NCI-H345 treated with DMSO at 0.1 percent for 48 hours (cell line): Measurements from ENCODE around the gene RNF43.
A peak's percentile ranks its signal among the peaks of the same experiment; 100 is the strongest.

ENCODE experiments used
- DNase-seq: peaks from one replicate; lab custom pipeline; 2025; ENCODE audit not compliant: unreplicated experiment; lab: John Stamatoyannopoulos, UW

RNF43 gene

GRCh38 chr17:58417300-58418092 lies at the start of gene RNF43:
Gene RNF43 (minus strand): TSS chr17:58417534. CDS start chr17:58415577, 1,957 bp downstream.
- peak; percentile 91 for DNase-seq

GRCh38 chr17:58455491-58455890 lies 38.2 kb upstream of the RNF43 start:
- DNase-seq, result no peak

GRCh38 chr17:58452738-58453137 lies 35.4 kb upstream of the RNF43 start:
- DNase-seq, result no peak

DNA sequence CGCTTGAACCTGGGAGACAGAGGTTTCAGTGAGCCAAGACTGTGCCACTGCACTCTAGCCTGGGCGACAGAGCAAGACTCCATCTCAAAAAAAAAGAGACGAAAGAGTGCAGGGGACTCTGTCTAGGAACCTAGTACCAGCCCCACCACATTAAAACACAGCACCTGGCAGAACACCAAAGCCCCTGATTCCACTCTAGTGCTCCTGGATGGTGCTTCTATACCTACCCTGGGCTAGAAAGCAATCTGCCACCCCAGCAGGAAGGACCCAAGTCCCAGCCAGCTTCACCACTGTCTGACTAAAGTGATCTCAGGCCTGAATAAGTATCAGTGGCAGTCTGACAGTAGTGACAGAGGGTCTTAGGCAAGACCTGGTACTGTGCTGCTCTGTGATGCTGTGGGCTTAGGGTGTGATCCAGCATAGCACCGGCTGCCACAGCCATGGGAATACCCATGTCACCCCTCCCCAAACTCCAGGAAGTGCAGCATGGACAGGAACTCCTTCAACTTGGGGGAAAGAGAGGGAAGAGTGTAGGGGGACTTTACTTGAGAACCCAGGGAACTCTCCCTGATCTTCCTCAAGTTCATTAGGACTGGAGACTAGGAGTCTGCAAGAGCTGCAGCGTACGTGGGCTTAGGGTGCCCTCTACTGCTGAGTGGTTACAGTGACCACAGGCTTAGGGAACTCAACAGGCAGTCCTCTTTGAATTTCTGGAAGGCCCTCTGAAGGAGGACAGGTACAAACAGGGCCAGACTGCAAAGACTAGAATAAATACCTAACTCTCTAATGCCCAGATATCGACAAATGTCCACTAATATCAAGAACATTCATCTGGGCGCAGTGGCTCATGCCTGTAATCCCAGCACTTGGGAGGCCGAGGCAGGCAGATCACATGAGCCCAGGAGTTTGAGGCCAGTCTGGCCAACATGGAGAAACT lies 30.0 kb upstream of the RNF43 start:
- DNase-seq, result peak; percentile 59

DNA sequence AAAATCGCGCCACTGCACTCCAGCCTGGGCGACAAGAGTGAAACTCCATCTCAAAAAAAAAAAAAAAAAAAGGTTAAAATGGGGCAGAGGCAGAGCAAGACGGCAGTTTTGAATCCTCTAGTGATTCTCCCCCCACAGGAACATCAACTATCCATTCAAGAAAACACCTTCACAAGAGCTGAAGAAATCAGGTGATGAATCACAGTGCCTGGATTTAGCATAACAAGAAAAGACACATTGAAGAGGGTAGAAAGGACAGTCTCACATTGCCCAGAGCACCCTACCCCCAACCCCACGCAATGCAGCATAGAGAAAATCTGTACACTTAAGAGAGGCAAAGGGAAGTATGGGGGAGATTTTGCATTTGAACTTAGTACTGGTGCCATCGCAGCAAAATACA lies 28.8 kb upstream of the RNF43 start:
- no peak for DNase-seq

- no peak for DNase-seq
Measured at GRCh38 chr17:58436805-58437239, 19.5 kb upstream of the RNF43 start.

GRCh38 chr17:58436245-58436644 lies 18.9 kb upstream of the RNF43 start:
- no peak for DNase-seq

- DNase-seq, result no peak
Measured at GRCh38 chr17:58432806-58433573, 15.7 kb upstream of the RNF43 start.

DNA sequence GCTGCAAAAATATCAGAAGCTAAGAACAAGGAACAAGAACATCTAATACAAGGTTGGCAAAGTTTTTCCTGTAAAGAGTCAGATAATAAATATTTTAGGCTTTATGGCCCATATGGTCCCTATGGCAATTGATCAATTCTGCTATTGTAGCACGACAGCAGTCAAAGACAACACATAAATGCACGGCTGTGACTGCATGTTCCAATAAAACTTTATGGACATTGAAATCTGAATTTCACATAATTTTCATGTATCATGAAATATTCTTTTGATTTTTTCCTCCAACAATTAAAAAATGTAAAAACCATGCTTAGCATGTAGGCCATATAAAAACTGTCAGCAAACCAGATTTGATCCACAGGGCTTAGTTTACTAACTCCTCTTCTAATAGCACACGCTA lies 10.5 kb upstream of the RNF43 start:
- DNase-seq, result no peak

- DNase-seq, result no peak
Measured at GRCh38 chr17:58421711-58422110, 4.4 kb upstream of the RNF43 start.

- DNase-seq, result no peak
Measured at GRCh38 chr17:58420827-58421226, 3.5 kb upstream of the RNF43 start.

GRCh38 chr17:58416937-58417299 lies 416 bp downstream of the RNF43 start:
- DNase-seq, result no peak

- no peak for DNase-seq
Measured at GRCh38 chr17:58416396-58416795, 938 bp downstream of the RNF43 start.

- no peak for DNase-seq
Measured at GRCh38 chr17:58415371-58416055, 1.8 kb downstream of the RNF43 start.

GRCh38 chr17:58414596-58414997 lies 2.7 kb downstream of the RNF43 start:
- DNase-seq, result no peak

DNA sequence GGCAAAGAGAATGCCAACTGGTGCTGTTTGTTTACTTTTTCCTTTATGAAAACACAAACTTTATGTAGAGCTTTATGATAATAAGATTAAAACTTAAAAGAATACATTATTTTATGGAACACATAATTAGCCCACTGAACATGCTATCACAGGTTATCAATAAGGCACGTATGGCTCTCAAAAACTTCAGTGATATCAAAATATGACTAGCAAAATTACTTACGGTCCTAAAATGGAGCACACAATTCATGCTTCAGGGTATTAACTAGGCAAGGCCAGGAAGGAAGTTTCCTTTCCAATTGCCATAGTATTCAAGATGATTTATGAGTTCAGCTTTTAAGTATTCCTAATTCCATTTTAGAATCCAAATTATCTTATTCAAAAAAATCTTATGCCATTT lies 3.6 kb downstream of the RNF43 start:
- no peak for DNase-seq

GRCh38 chr17:58412961-58413586 lies 4.3 kb downstream of the RNF43 start:
- no peak for DNase-seq

DNA sequence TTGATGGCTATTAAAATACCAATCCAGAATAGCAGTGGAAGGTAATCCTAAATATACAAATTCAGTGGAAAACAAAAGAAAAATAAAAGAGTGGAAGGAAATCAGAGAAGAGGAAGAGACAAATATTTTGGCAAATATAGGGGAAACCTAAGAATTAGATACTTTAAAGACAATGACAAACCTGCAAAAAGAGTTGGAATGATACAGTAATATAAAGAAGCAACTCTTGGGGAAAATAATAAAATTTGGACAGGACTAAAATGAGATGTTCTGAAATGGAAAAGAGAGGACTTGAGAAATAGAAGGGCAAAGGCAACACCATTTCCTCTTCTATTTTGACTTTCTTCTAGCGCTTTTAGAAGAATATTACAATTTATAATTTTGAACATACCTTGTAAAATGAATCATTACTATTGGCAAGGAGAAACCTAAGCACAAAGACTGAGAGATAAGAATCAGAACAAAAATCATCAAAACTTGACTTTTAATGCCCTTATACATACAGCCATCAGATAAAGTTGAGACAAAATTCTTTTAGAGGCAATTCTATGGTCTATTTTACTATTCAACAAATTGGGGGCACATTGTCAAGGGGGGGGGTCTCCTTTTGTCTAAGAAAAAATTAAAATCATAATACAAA lies 5.2 kb downstream of the RNF43 start:
- DNase-seq, result no peak

DNA sequence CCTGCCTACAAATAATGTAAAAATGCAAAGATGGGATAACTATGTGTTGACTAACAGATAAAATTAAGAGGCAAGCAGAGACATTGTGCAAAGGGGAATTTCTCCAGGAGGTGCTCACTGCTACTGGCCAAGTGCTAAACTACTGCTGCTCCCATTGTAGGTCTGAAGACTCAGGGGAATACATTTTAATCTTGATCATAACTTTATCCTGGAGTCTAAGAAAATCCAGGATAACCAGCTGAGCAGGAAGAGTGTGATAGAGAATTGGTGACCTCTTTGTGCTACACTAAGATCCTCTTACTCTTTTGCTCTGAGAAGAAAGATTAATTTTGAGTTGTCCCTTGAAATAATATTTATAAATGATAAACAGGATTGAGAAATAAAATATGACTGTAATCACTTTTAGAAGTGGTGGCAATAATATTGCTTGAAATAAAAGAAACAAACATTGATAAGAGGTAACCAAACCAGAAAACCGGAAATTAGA lies 5.9 kb downstream of the RNF43 start:
- no peak for DNase-seq
